Body of pancreas (tissue), 4 donors: ENCODE results near the gene AXL.

Source experiments
- POLR2A ChIP-seq, 3 donors: fragments of 450-650 bp; IDR thresholded peaks; one replicate each; pipeline ENCODE4 v1.6.1; 2016; ENCODE audit warnings: antibody characterized with exemption in 3 of 3, mild to moderate bottlenecking in 2 of 3
- TF ChIP-seq, protein P1 (sequence below), 7 experiments: fragments of 450-650 bp in 4 of 7; fragments of 200-600 bp in 3 of 7; sonication (generic) in 3 of 7; IDR thresholded peaks; one replicate each; pipeline ENCODE4 v1.5.1; 2016 to 2019; ENCODE audit warnings: antibody characterized with exemption in 7 of 7

DNA sequence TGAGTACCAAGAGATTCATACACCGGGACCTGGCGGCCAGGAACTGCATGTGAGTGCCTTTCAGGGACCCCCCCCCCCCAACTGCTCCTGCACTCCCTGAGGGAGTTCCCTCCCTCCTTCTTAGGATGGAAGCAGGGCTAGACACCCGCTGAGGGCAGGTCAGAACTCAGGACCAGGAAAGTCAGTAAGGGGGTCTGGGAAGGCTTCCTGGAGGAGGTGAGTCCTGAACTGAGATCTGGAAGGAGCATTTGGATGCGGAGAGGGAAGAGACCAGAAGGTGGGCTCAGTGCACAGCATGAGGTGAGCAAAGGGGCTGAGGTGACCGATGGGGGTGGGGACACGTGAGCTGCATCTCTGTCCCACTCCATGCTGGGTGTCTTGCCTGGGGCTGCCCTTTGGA is 34.6 kb downstream of the AXL start:
- TF ChIP-seq, protein P1, sequence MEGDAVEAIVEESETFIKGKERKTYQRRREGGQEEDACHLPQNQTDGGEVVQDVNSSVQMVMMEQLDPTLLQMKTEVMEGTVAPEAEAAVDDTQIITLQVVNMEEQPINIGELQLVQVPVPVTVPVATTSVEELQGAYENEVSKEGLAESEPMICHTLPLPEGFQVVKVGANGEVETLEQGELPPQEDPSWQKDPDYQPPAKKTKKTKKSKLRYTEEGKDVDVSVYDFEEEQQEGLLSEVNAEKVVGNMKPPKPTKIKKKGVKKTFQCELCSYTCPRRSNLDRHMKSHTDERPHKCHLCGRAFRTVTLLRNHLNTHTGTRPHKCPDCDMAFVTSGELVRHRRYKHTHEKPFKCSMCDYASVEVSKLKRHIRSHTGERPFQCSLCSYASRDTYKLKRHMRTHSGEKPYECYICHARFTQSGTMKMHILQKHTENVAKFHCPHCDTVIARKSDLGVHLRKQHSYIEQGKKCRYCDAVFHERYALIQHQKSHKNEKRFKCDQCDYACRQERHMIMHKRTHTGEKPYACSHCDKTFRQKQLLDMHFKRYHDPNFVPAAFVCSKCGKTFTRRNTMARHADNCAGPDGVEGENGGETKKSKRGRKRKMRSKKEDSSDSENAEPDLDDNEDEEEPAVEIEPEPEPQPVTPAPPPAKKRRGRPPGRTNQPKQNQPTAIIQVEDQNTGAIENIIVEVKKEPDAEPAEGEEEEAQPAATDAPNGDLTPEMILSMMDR (IDR thresholded peaks at IDR 0.05) = no peak
- no peak for TF ChIP-seq POLR2A (IDR thresholded peaks at IDR 0.05)
